Esophagus muscularis mucosa (tissue), 3 donors: ENCODE results near the gene ZNF521.

Experiments used
- CTCF ChIP-seq, 3 experiments: fragments of 200-600 bp in 2 of 3; fragments of 450-650 bp in 1 of 3; sonication (generic) in 2 of 3; IDR thresholded peaks; one replicate each; pipeline ENCODE4 v1.5.1; 2017 to 2019; ENCODE audit warnings: antibody characterized with exemption in 3 of 3, mild to moderate bottlenecking in 2 of 3, moderate library complexity in 1 of 3
- POLR2A ChIP-seq: fragments of 450-650 bp; IDR thresholded peaks from one replicate; pipeline ENCODE4 v1.6.1; 2017; ENCODE audit warnings: antibody characterized with exemption, moderate library complexity, mild to moderate bottlenecking, low read depth

- TF ChIP-seq CTCF (IDR thresholded peaks at IDR 0.05), result no peak
- TF ChIP-seq POLR2A, result no peak
Observed at GRCh38 chr18:25080211-25080610, 271.8 kb downstream of the ZNF521 start.
